K562 (cell line): ENCODE measurements around the gene FXYD1. TPM values are rescaled to one million over a fixed set of nuclear protein-coding genes. Genes with fewer than 3 reads are reported as not detected.

Source experiments
- BCOR ChIP-seq: fragments of 450-650 bp; IDR thresholded peaks from 2 replicates; pipeline ENCODE4 v1.6.1; 2016
- MAFF ChIP-seq: IDR thresholded peaks from 2 replicates; pipeline ENCODE4 v1.6.1; 2012; ENCODE audit warnings: low read length, improper control_type of control experiment
- PATZ1 ChIP-seq: fragments of 250-450 bp; sonication (Bioruptor Pico); IDR thresholded peaks from 2 replicates; pipeline ENCODE4 v1.5.0; 2020; ENCODE audit warnings: mild to moderate bottlenecking, borderline replicate concordance
- PCBP2 ChIP-seq: fragments of 200-400 bp; formaldehyde crosslinking; IDR thresholded peaks from 2 replicates; pipeline ENCODE4 v1.6.1; 2018; ENCODE audit warnings: low read length, low read depth, mild to moderate bottlenecking, moderate library complexity; ENCODE audit not compliant: poor library complexity, severe bottlenecking
- POLR2G ChIP-seq: fragments of 200-400 bp; formaldehyde crosslinking; IDR thresholded peaks from 2 replicates; pipeline ENCODE4 v1.6.1; 2017; ENCODE audit warnings: low read depth, mild to moderate bottlenecking, antibody characterized with exemption, low read length, moderate library complexity
- RBFOX2 ChIP-seq: fragments of 200-400 bp; formaldehyde crosslinking; IDR thresholded peaks from 2 replicates; pipeline ENCODE4 v1.6.1; 2017; ENCODE audit warnings: low read depth, mild to moderate bottlenecking, low read length, moderate library complexity
- RBM25 ChIP-seq: fragments of 200-400 bp; formaldehyde crosslinking; IDR thresholded peaks from 2 replicates; pipeline ENCODE4 v1.6.1; 2018; ENCODE audit warnings: low read length, low read depth, moderate library complexity; ENCODE audit not compliant: severe bottlenecking
- TSC22D4 ChIP-seq: fragments of 450-650 bp; IDR thresholded peaks from 2 replicates; pipeline ENCODE4 v1.6.1; 2016; ENCODE audit warnings: missing genetic modification characterization, missing biosample characterization, control low read depth
- ZBTB7A ChIP-seq: IDR thresholded peaks from 2 replicates; pipeline ENCODE4 v1.6.1; 2011; ENCODE audit warnings: low read depth, mild to moderate bottlenecking, low read length, moderate library complexity, borderline replicate concordance; ENCODE audit not compliant: control insufficient read depth
- polyA plus RNA-seq, 8 experiments: library from polyadenylated mRNA; depleted of rRNA in 4 of 8; stranded (reverse) in 5 of 8; unstranded in 3 of 8; fragments of >200 nt; fragmentation: Nextera tagmentation in 2 of 8; fragmentation: Illumina TruSeq in 1 of 8; extraction: Ambion mirVana in 2 of 8; extraction: Trizol in 1 of 8; gene quantifications; 2 replicates each; pipeline versions ENCODE4 v1.2.1 to v1.2.3, GENCODE V29; 2011 to 2014; ENCODE audit warnings: inconsistent platforms in 1 of 8, missing spikeins in 1 of 8
- total RNA-seq, 7 experiments: library from RNA; depleted of rRNA in 6 of 7; stranded (reverse); fragments of >200 nt in 6 of 7; fragmentation: Illumina TruSeq in 2 of 7; extraction: Trizol in 2 of 7; gene quantifications; 2 replicates each; pipeline versions ENCODE4 v1.2.1 to v1.2.3, GENCODE V29; 2011 to 2021; ENCODE audit warnings: low replicate concordance in 1 of 7

FXYD1 gene
- total and polyA plus RNA-seq, 9 of the 15 experiments (the other 6 are each of a cell fraction or from before 2014, with no cell fraction given) = 0.40 to 3.2 (median 1.8) TPM; not detected in 3

GRCh38 chr19:35167251-35168119 lies 28.9 kb downstream of the FXYD1 start (continued):
- no peak for TF ChIP-seq ZBTB7A
- no peak for TF ChIP-seq TSC22D4 (tag)
- TF ChIP-seq RBM25 = peak; percentile 23
- TF ChIP-seq PCBP2 = no peak
- TF ChIP-seq PATZ1 = no peak
- TF ChIP-seq RBFOX2 = 0 out of 2 replicates have a peak, but pooled peaks have one; percentile 15
- TF ChIP-seq MAFF = no peak
- TF ChIP-seq BCOR = peak; percentile 81
- TF ChIP-seq POLR2G = 0 out of 2 replicates have a peak, but pooled peaks have one; percentile 22
